ENCODE data around the gene NEMP1. TPM values are rescaled to one million over a fixed set of nuclear protein-coding genes. Genes with fewer than 3 reads are reported as not detected.

NEMP1 gene
- total RNA-seq, 1 experiment from 2014 or later: 23.9 TPM

GRCh38 chr12:57109207-57110103 is 30.9 kb upstream of the NEMP1 start:
- in situ Hi-C loops (cut with HindIII; ENCODE audit: low sequenced_read_pairs): no loop called here
- no peak for DNase-seq (ENCODE audit: low spot score)

GRCh38 chr12:57107456-57108155 is 29.0 kb upstream of the NEMP1 start:
- no peak for DNase-seq (ENCODE audit: low spot score)
- in situ Hi-C loops (cut with HindIII; ENCODE audit: low sequenced_read_pairs): no loop called here

- no peak for DNase-seq (ENCODE audit: low spot score)
- in situ Hi-C loops (cut with HindIII; ENCODE audit: low sequenced_read_pairs): no loop called here
Observed at GRCh38 chr12:57106021-57106708, 27.6 kb upstream of the NEMP1 start.

- in situ Hi-C loops (cut with HindIII; ENCODE audit: low sequenced_read_pairs): no loop called here
- no peak for DNase-seq (ENCODE audit: low spot score)
Observed at GRCh38 chr12:57105011-57105753, 26.6 kb upstream of the NEMP1 start.

- no peak for DNase-seq (ENCODE audit: low spot score)
- in situ Hi-C loops (cut with HindIII; ENCODE audit: low sequenced_read_pairs): no loop called here
Observed at GRCh38 chr12:57104292-57104910, 25.8 kb upstream of the NEMP1 start.

- DNase-seq (ENCODE audit: low spot score): no peak
- in situ Hi-C loops (cut with HindIII; ENCODE audit: low sequenced_read_pairs): no loop called here
Observed at GRCh38 chr12:57103856-57104255, 25.3 kb upstream of the NEMP1 start.

GRCh38 chr12:57101892-57102695 is 23.5 kb upstream of the NEMP1 start:
- no peak for DNase-seq (ENCODE audit: low spot score)
- in situ Hi-C loops (cut with HindIII; ENCODE audit: low sequenced_read_pairs): no loop called here

GRCh38 chr12:57099766-57100165 is 21.2 kb upstream of the NEMP1 start:
- in situ Hi-C loops (cut with HindIII; ENCODE audit: low sequenced_read_pairs): no loop called here

GRCh38 chr12:57099047-57099714 is 20.6 kb upstream of the NEMP1 start:
- in situ Hi-C loops (cut with HindIII; ENCODE audit: low sequenced_read_pairs): no loop called here
- DNase-seq (ENCODE audit: low spot score): no peak

More at GRCh38 chr12:57099766-57100165, 21.2 kb upstream of the NEMP1 start:
- no peak for DNase-seq (ENCODE audit: low spot score)

- in situ Hi-C loops (cut with HindIII; ENCODE audit: low sequenced_read_pairs): no loop called here
- no peak for DNase-seq (ENCODE audit: low spot score)
Observed at GRCh38 chr12:57098546-57098945, 20.0 kb upstream of the NEMP1 start.

GRCh38 chr12:57097554-57097835 is 18.9 kb upstream of the NEMP1 start:
- in situ Hi-C loops (cut with HindIII; ENCODE audit: low sequenced_read_pairs): no loop called here
- DNase-seq (ENCODE audit: low spot score): no peak

- in situ Hi-C loops (cut with HindIII; ENCODE audit: low sequenced_read_pairs): no loop called here
- DNase-seq (ENCODE audit: low spot score): no peak
Observed at GRCh38 chr12:57096748-57097553, 18.4 kb upstream of the NEMP1 start.

- in situ Hi-C loops (cut with HindIII; ENCODE audit: low sequenced_read_pairs): no loop called here
- DNase-seq (ENCODE audit: low spot score): peak; percentile 41
Observed at GRCh38 chr12:57096099-57096572, 17.5 kb upstream of the NEMP1 start.

GRCh38 chr12:57095440-57095839 is 16.8 kb upstream of the NEMP1 start:
- in situ Hi-C loops (cut with HindIII; ENCODE audit: low sequenced_read_pairs): no loop called here
- DNase-seq (ENCODE audit: low spot score): no peak

GRCh38 chr12:57094208-57095160 is 15.9 kb upstream of the NEMP1 start:
- DNase-seq (ENCODE audit: low spot score): no peak
- in situ Hi-C loops (cut with HindIII; ENCODE audit: low sequenced_read_pairs): no loop called here
